KMS-11 (cell line): ENCODE results near the gene RUNX1.

Source experiments
- H2AFZ ChIP-seq: fragments of 200-600 bp; sonication (generic); 2 replicates; pipeline ENCODE4 v1.6.1; 2016; ENCODE audit warnings: antibody characterized with exemption, mixed run types, low read depth
- H3K27ac ChIP-seq: fragments of 200-600 bp; sonication (generic); 2 replicates; pipeline ENCODE4 v1.6.1; 2016; ENCODE audit warnings: mild to moderate bottlenecking, mixed run types
- H3K27me3 ChIP-seq: fragments of 200-600 bp; sonication (generic); 2 replicates; pipeline ENCODE4 v1.6.1; 2017; ENCODE audit warnings: mild to moderate bottlenecking, low read depth, mixed run types, moderate library complexity; ENCODE audit not compliant: insufficient read depth
- H3K36me3 ChIP-seq: fragments of 200-600 bp; sonication (generic); 2 replicates; pipeline ENCODE4 v1.6.1; 2017; ENCODE audit warnings: mild to moderate bottlenecking, mixed run types; ENCODE audit not compliant: insufficient read depth
- H3K4me1 ChIP-seq: fragments of 200-600 bp; sonication (generic); 2 replicates; pipeline ENCODE4 v1.6.1; 2016; ENCODE audit warnings: mild to moderate bottlenecking, low read depth, mixed run types; ENCODE audit not compliant: poor library complexity, severe bottlenecking
- H3K4me2 ChIP-seq: fragments of 200-600 bp; sonication (generic); 2 replicates; pipeline ENCODE4 v1.7.0; 2016; ENCODE audit warnings: mild to moderate bottlenecking, mixed run types
- H3K4me3 ChIP-seq: fragments of 200-600 bp; sonication (generic); IDR thresholded peaks from 2 replicates; pipeline ENCODE4 v1.6.1; 2017; ENCODE audit warnings: low read depth, low read length, mixed read lengths; ENCODE audit not compliant: insufficient read depth
- H3K79me2 ChIP-seq: fragments of 200-600 bp; sonication (generic); 2 replicates; pipeline ENCODE4 v1.6.1; 2016; ENCODE audit warnings: low read depth, mixed run types; ENCODE audit not compliant: insufficient read depth
- H3K9ac ChIP-seq: fragments of 200-600 bp; sonication (generic); 2 replicates; pipeline ENCODE4 v1.6.1; 2016; ENCODE audit warnings: mild to moderate bottlenecking, mixed run types
- H4K20me1 ChIP-seq: fragments of 200-600 bp; sonication (generic); 2 replicates; pipeline ENCODE4 v1.6.1; 2016; ENCODE audit warnings: mild to moderate bottlenecking, mixed run types; ENCODE audit not compliant: insufficient read depth
- CTCF ChIP-seq: fragments of 200-600 bp; sonication (generic); conservative IDR thresholded peaks from 2 replicates; pipeline ENCODE4 v1.6.1; 2017; ENCODE audit warnings: low read depth, mild to moderate bottlenecking, antibody characterized with exemption, low read length, moderate library complexity, mixed read lengths

RUNX1 gene

GRCh38 chr21:35077975-35078374, 28.9 kb upstream of the RUNX1 start:
- H3K4me1 ChIP-seq, result no peaks in the 10 kb centered on the region
- no peaks in the 10 kb centered on the region for H3K27me3 ChIP-seq
- H3K4me3 ChIP-seq, result no peak overlapping the region
- no peaks in the 10 kb centered on the region for H3K36me3 ChIP-seq
- H3K79me2 ChIP-seq, result no peaks in the 10 kb centered on the region
- H3K9ac ChIP-seq, result no peak overlapping the region
- no peaks in the 10 kb centered on the region for H4K20me1 ChIP-seq
- TF ChIP-seq CTCF, result no peak
- H2AFZ ChIP-seq, result no peak overlapping the region
- H3K4me2 ChIP-seq, result no peak overlapping the region
- no peak overlapping the region for H3K27ac ChIP-seq

GRCh38 chr21:35077466-35077865, 28.4 kb upstream of the RUNX1 start:
- Histone ChIP-seq H3K79me2 (no peaks in the 10 kb centered on the region), H3K27ac (no peak overlapping the region), H4K20me1 (no peaks in the 10 kb centered on the region), H3K4me2 (no peak overlapping the region), H3K4me3 (no peak overlapping the region), H3K9ac (no peak overlapping the region), H3K36me3 (no peaks in the 10 kb centered on the region), H3K4me1 (no peaks in the 10 kb centered on the region), H3K27me3 (no peaks in the 10 kb centered on the region), H2AFZ (no peak overlapping the region)
- no peak for TF ChIP-seq CTCF

- no peaks in the 10 kb centered on the region for H3K79me2 ChIP-seq
- no peak overlapping the region for H3K4me2 ChIP-seq
- no peak overlapping the region for H3K27ac ChIP-seq
Measured at GRCh38 chr21:35075546-35075945, 26.4 kb upstream of the RUNX1 start.

GRCh38 chr21:35072960-35073359, 23.9 kb upstream of the RUNX1 start:
- H2AFZ ChIP-seq, result no peak overlapping the region
- H3K9ac ChIP-seq, result no peak overlapping the region
- no peaks in the 10 kb centered on the region for H3K4me1 ChIP-seq
- no peaks in the 10 kb centered on the region for H3K79me2 ChIP-seq
- H3K4me2 ChIP-seq, result no peak overlapping the region
- TF ChIP-seq CTCF, result no peak
- H3K27me3 ChIP-seq, result no peaks in the 10 kb centered on the region
- H3K27ac ChIP-seq, result no peak overlapping the region
- H4K20me1 ChIP-seq, result no peaks in the 10 kb centered on the region
- no peak overlapping the region for H3K4me3 ChIP-seq
- H3K36me3 ChIP-seq, result no peaks in the 10 kb centered on the region

More at GRCh38 chr21:35075546-35075945, 26.4 kb upstream of the RUNX1 start:
- TF ChIP-seq CTCF, result no peak
- no peaks in the 10 kb centered on the region for H4K20me1 ChIP-seq
- H3K4me3 ChIP-seq, result no peak overlapping the region
- no peaks in the 10 kb centered on the region for H3K27me3 ChIP-seq
- H3K9ac ChIP-seq, result no peak overlapping the region
- H3K4me1 ChIP-seq, result no peaks in the 10 kb centered on the region
- no peaks in the 10 kb centered on the region for H3K36me3 ChIP-seq
- no peak overlapping the region for H2AFZ ChIP-seq

- Histone ChIP-seq H3K4me3 (no peak overlapping the region), H3K36me3 (no peaks in the 10 kb centered on the region), H3K79me2 (no peaks in the 10 kb centered on the region), H3K27ac (no peak overlapping the region), H2AFZ (no peak overlapping the region), H3K27me3 (no peaks in the 10 kb centered on the region), H4K20me1 (no peaks in the 10 kb centered on the region), H3K4me2 (no peak overlapping the region), H3K9ac (no peak overlapping the region), H3K4me1 (no peaks in the 10 kb centered on the region)
- no peak for TF ChIP-seq CTCF
Measured at GRCh38 chr21:35072557-35072956, 23.5 kb upstream of the RUNX1 start.
